ENCODE data around the gene SSMEM1.
"Not testable (repeated sequence)": the region's sequence is repeated elsewhere in the genome, so short reads cannot be mapped to it uniquely, and the experiment has no call there.

Gene SSMEM1

GRCh38 chr7:130184349-130184748 lies 23.3 kb upstream of the SSMEM1 start:
- not testable (repeated sequence) for H3K4me1 ChIP-seq (ENCODE audit: control insufficient read depth, insufficient read depth, low read length); DNase-seq (ENCODE audit: low read depth, low spot score); H3K9me3 ChIP-seq (ENCODE audit: control insufficient read depth, insufficient read depth, low read length); H3K4me3 ChIP-seq (ENCODE audit: low read length); H3K36me3 ChIP-seq (ENCODE audit: control insufficient read depth, insufficient read depth, low read length); H3K27me3 ChIP-seq (ENCODE audit: control insufficient read depth, insufficient read depth, low read length); H3K27ac ChIP-seq (ENCODE audit: low read length)
- WGBS (ENCODE audit: insufficient coverage, insufficient read length), result no CpG with 5 or more reads among the region's 5 CpGs

DNA sequence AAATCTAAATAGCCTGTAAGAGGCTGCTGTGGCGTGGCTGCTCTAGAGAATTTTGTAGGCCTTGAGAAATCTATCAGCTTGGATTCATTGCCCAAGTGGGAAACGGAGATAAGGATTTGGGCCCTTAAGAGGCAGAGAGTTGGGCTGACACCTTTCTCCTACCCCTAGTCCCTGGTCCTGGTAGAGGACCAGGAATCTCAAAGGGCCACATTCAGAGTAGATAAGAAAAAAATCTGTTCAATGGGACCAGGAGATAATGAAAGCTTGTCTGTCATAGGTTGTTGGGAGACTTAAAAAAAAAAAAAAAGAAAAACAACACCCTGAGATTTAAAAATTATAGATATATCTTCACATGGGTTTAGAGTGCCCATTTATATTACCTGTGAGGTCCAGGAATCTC lies 20.3 kb upstream of the SSMEM1 start:
- no peak for DNase-seq (ENCODE audit: low read depth, low spot score)
- no CpG with 5 or more reads among the region's 2 CpGs for WGBS (ENCODE audit: insufficient coverage, insufficient read length)
- no peaks in the 10 kb centered on the region for H3K9me3 ChIP-seq (ENCODE audit: control insufficient read depth, insufficient read depth, low read length)
- no peak overlapping the region for H3K27ac ChIP-seq (ENCODE audit: low read length)
- no peaks in the 10 kb centered on the region; the same call in 1 of the 2 replicates for H3K36me3 ChIP-seq (ENCODE audit: control insufficient read depth, insufficient read depth, low read length)
- H3K4me3 ChIP-seq (ENCODE audit: low read length), result no peak overlapping the region
- H3K27me3 ChIP-seq (ENCODE audit: control insufficient read depth, insufficient read depth, low read length), result no peaks in the 10 kb centered on the region
- no peaks in the 10 kb centered on the region for H3K4me1 ChIP-seq (ENCODE audit: control insufficient read depth, insufficient read depth, low read length)

DNA sequence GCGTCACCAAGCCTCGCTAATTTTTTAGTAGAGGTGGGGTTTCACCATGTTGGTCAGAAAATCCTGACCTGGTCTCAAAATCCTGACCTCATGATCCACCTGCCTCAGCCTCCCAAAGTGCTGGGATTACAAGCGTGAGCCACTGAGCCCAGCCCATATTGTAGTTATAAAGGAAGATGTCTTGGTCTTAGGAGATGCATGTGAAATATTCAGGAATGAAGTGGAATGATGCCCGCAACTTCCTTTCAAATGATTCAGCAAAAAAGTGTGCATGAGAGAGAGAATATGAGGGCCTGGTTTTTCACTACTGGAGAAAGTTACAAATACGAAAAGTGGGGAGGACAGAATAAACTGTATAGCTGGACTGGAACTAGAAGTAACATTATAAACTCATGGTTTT lies 18.3 kb upstream of the SSMEM1 start:
- no CpG with 5 or more reads among the region's 5 CpGs for WGBS (ENCODE audit: insufficient coverage, insufficient read length)
- Histone ChIP-seq H3K27ac (ENCODE audit: low read length) (no peak overlapping the region), H3K4me1 (ENCODE audit: control insufficient read depth, insufficient read depth, low read length) (no peaks in the 10 kb centered on the region), H3K9me3 (ENCODE audit: control insufficient read depth, insufficient read depth, low read length) (no peaks in the 10 kb centered on the region), H3K4me3 (ENCODE audit: low read length) (no peak overlapping the region), H3K27me3 (ENCODE audit: control insufficient read depth, insufficient read depth, low read length) (no peaks in the 10 kb centered on the region), H3K36me3 (ENCODE audit: control insufficient read depth, insufficient read depth, low read length) (no peaks in the 10 kb centered on the region; the same call in 1 of the 2 replicates)
- DNase-seq (ENCODE audit: low read depth, low spot score), result no peak

GRCh38 chr7:130191791-130192190 lies 15.9 kb upstream of the SSMEM1 start:
- H3K9me3 ChIP-seq (ENCODE audit: control insufficient read depth, insufficient read depth, low read length), result no peaks in the 10 kb centered on the region
- no CpG with 5 or more reads among the region's 7 CpGs for WGBS (ENCODE audit: insufficient coverage, insufficient read length)
- H3K27me3 ChIP-seq (ENCODE audit: control insufficient read depth, insufficient read depth, low read length), result no peaks in the 10 kb centered on the region
- H3K27ac ChIP-seq (ENCODE audit: low read length), result no peak overlapping the region
- no peak overlapping the region for H3K4me3 ChIP-seq (ENCODE audit: low read length)
- DNase-seq (ENCODE audit: low read depth, low spot score), result no peak
- no peaks in the 10 kb centered on the region for H3K4me1 ChIP-seq (ENCODE audit: control insufficient read depth, insufficient read depth, low read length)
- H3K36me3 ChIP-seq (ENCODE audit: control insufficient read depth, insufficient read depth, low read length), result no peaks in the 10 kb centered on the region; the same call in 1 of the 2 replicates

DNA sequence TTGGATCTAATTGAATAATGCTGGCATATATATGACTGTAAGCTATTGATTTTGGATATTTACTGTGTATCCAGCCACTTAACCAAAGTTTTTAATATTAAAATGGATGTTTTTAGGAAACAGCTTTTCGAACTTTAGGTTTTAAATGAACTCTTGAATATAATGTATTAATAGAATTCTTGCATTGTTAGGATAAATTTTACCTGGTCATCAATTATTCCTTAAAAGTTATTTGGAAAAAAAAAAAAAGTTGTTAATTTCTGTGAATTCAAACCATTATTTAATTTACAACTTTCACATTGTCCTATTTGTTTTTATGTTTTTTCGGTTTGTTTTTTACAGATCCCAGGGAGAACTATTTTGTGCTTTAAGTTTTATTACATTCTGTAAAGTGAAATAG lies 12.3 kb upstream of the SSMEM1 start:
- Histone ChIP-seq H3K4me1 (ENCODE audit: control insufficient read depth, insufficient read depth, low read length) (no peaks in the 10 kb centered on the region), H3K27ac (ENCODE audit: low read length) (no peak overlapping the region), H3K36me3 (ENCODE audit: control insufficient read depth, insufficient read depth, low read length) (no peaks in the 10 kb centered on the region; the same call in 1 of the 2 replicates), H3K9me3 (ENCODE audit: control insufficient read depth, insufficient read depth, low read length) (no peaks in the 10 kb centered on the region), H3K4me3 (ENCODE audit: low read length) (no peak overlapping the region), H3K27me3 (ENCODE audit: control insufficient read depth, insufficient read depth, low read length) (no peaks in the 10 kb centered on the region)
- WGBS (ENCODE audit: insufficient coverage, insufficient read length), result no CpG with 5 or more reads among the region's 2 CpGs
- no peak for DNase-seq (ENCODE audit: low read depth, low spot score)

- WGBS (ENCODE audit: insufficient coverage, insufficient read length), result no CpG with 5 or more reads among the region's 2 CpGs
- no peaks in the 10 kb centered on the region for H3K9me3 ChIP-seq (ENCODE audit: control insufficient read depth, insufficient read depth, low read length)
- no peak overlapping the region for H3K27ac ChIP-seq (ENCODE audit: low read length)
- no peaks in the 10 kb centered on the region; the same call in 1 of the 2 replicates for H3K36me3 ChIP-seq (ENCODE audit: control insufficient read depth, insufficient read depth, low read length)
- DNase-seq (ENCODE audit: low read depth, low spot score), result no peak
- no peak overlapping the region for H3K4me3 ChIP-seq (ENCODE audit: low read length)
- no peaks in the 10 kb centered on the region for H3K4me1 ChIP-seq (ENCODE audit: control insufficient read depth, insufficient read depth, low read length)
- no peaks in the 10 kb centered on the region for H3K27me3 ChIP-seq (ENCODE audit: control insufficient read depth, insufficient read depth, low read length)
Measured at GRCh38 chr7:130196476-130196875, 11.2 kb upstream of the SSMEM1 start.

DNA sequence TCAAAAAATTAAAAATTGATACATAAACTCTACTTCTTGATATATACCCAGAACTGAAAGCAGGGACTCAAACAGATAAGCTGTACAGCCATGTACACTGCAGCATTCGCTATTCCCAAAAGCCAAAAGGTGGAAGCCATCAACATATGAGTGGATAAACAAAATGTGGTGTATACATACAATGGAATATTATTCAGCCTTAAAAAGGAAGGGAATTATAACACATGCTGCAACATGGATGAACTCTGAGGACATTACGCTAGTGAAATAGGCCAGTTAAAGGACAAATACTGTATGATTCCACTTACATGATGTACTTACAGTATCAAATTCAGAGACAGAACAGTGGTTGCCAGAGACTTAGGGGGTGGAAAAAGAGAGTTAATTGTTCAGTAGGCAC lies 10.6 kb upstream of the SSMEM1 start:
- DNase-seq (ENCODE audit: low read depth, low spot score), result no peak
- WGBS (ENCODE audit: insufficient coverage, insufficient read length), result no CpG with 5 or more reads among the region's 2 CpGs

GRCh38 chr7:130201796-130202195 lies 5.9 kb upstream of the SSMEM1 start:
- no peaks in the 10 kb centered on the region for H3K27me3 ChIP-seq (ENCODE audit: control insufficient read depth, insufficient read depth, low read length)
- H3K36me3 ChIP-seq (ENCODE audit: control insufficient read depth, insufficient read depth, low read length), result peaks cover 3% of the 10 kb centered on the region; the same call in 1 of the 2 replicates
- no peak overlapping the region for H3K4me3 ChIP-seq (ENCODE audit: low read length)
- no peak overlapping the region for H3K27ac ChIP-seq (ENCODE audit: low read length)
- no peak for DNase-seq (ENCODE audit: low read depth, low spot score)
- H3K4me1 ChIP-seq (ENCODE audit: control insufficient read depth, insufficient read depth, low read length), result no peaks in the 10 kb centered on the region
- H3K9me3 ChIP-seq (ENCODE audit: control insufficient read depth, insufficient read depth, low read length), result no peaks in the 10 kb centered on the region
- WGBS (ENCODE audit: insufficient coverage, insufficient read length), result no CpG with 5 or more reads among the region's 7 CpGs

More for the DNA sequence above, 10.6 kb upstream of the SSMEM1 start:
- Histone ChIP-seq H3K4me3 (ENCODE audit: low read length) (no peak overlapping the region), H3K36me3 (ENCODE audit: control insufficient read depth, insufficient read depth, low read length) (peaks cover 3% of the 10 kb centered on the region; the same call in 1 of the 2 replicates), H3K9me3 (ENCODE audit: control insufficient read depth, insufficient read depth, low read length) (no peaks in the 10 kb centered on the region), H3K27ac (ENCODE audit: low read length) (no peak overlapping the region), H3K4me1 (ENCODE audit: control insufficient read depth, insufficient read depth, low read length) (no peaks in the 10 kb centered on the region), H3K27me3 (ENCODE audit: control insufficient read depth, insufficient read depth, low read length) (no peaks in the 10 kb centered on the region)

DNA sequence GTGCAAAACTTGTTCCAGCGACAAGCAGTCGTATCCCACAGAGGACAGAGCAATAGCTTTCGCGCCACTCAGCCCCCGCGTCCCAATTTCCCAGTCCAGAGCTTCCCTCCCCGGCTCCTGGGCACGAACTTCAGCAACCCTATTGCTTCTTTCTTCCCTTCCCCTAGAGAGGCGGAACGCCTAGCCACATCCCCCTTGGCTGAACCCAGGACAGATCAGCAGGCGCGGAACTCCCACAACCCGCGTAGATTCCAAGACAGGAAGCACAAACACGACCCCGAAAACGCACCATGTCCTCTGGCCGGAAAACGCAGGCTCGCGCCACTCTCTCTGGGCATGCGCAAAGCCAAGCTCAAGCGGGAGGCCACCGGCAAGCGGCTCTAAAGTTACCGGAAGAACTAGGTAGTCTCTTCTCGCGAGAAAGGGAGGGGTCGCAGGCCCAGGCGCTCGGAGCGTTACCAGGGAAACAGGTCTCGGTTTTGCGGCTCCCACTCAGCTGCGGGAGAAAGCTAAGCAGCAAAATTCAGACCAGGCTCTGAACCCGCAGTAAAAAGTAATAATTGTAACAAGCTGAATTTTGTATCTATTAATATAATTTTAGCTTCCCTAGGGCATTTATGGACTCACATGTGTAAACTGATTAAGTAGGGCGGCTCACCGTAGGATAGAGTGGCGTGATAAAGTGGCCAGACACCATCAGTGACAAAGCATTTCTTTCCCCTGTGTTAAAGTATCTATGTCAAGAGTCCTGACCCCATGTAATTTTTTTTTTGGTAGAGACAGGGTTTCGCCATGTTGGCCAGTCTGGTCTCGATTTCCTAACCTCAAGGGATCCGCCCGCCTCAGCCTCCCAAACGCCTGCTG lies 2.3 kb upstream of the SSMEM1 start, which contains the start of gene TMEM209:
Gene TMEM209 (minus strand): TSS at position 323 of the 864 bp plus-strand sequence. CDS start 31 bp downstream, at position 292.
- Histone ChIP-seq H3K27ac (ENCODE audit: low read length) (no peak within 1 kb of the TSS), H3K27me3 (ENCODE audit: control insufficient read depth, insufficient read depth, low read length) (no peaks in the 10 kb centered on the region), H3K36me3 (ENCODE audit: control insufficient read depth, insufficient read depth, low read length) (peaks cover 3% of the 10 kb centered on the region; the same call in 1 of the 2 replicates), H3K4me3 (ENCODE audit: low read length) (peak within 1 kb of the TSS; percentile 77), H3K9me3 (ENCODE audit: control insufficient read depth, insufficient read depth, low read length) (no peaks in the 10 kb centered on the region), H3K4me1 (ENCODE audit: control insufficient read depth, insufficient read depth, low read length) (no peaks in the 10 kb centered on the region)
- DNase-seq (ENCODE audit: low read depth, low spot score), result peak; percentile 94
- WGBS (ENCODE audit: insufficient coverage, insufficient read length), result no CpG with 5 or more reads among the region's 44 CpGs

DNA sequence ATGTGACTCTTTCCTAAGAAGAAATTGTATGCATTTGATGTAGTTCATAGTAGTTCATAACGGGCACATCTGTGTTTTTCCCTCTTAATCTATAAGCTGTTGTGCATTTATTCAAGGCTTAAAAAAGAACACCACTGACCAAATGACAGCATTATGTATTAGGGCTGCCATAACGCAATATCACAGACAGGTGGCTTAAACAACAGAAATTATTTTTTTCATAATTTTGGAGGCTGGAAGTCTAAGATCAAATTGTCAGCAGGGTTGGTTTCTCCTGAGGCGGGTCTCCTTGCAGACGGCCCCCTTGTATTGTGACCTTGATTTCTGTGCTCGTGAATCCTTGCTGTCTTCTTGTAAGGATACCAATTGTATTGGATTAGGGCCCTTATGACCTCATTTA lies 627 bp upstream of the SSMEM1 start:
- Histone ChIP-seq H3K27me3 (ENCODE audit: control insufficient read depth, insufficient read depth, low read length) (no peaks in the 10 kb centered on the region), H3K4me3 (ENCODE audit: low read length) (no peak overlapping the region), H3K9me3 (ENCODE audit: control insufficient read depth, insufficient read depth, low read length) (no peaks in the 10 kb centered on the region), H3K36me3 (ENCODE audit: control insufficient read depth, insufficient read depth, low read length) (no peaks in the 10 kb centered on the region), H3K4me1 (ENCODE audit: control insufficient read depth, insufficient read depth, low read length) (no peaks in the 10 kb centered on the region), H3K27ac (ENCODE audit: low read length) (no peak overlapping the region)
- no CpG with 5 or more reads among the region's 5 CpGs for WGBS (ENCODE audit: insufficient coverage, insufficient read length)
- DNase-seq (ENCODE audit: low read depth, low spot score), result no peak
